ENCODE results near the gene AVPR2. TPM values are rescaled to one million over a fixed set of nuclear protein-coding genes. Genes with fewer than 3 reads are reported as not detected.

AVPR2 gene
- total RNA-seq, 1 donor from 2014 or later, result not detected

DNA sequence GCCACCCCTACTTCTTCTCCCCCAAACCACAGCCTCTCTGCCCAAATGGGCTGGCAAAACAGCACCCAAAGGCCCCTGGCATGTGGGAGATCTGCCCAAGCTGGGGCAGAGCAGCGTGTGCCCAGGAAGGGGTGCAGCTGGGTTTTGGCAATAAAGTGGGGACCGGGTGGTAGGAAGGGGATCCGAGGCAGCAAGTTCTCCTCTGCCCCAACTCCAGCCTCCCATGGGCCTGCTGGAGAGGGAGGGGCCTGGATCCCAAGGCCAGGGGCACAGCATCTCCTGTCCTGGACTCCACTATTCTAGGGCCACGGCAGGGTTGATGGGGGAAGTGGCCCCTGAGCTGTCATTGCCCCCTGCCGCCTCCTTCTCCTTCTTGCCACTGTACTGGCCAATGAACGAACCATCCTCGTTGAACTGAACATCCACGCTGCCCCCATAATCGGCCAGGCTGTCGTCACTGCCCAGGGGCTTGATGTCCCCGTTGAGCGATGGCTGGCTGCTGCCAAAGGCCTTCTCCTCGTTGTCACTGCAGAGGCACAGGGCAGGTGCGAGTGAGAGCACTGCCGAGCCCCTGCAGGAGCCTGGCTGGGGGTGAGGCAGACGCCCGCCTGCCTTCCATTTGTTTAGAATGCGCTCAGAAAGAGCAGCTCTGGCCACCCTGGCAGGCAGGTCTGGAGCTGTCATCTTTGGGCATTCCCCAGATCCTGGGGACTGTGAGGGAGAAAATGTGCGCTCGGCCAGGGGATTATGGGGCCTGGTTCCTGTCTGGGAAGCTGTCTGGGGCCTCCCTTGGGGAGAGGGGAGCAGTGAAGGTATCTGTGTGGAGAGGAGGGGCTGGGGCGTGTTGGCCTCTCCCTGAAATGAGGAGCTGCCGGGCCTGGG lies 41.9 kb upstream of the AVPR2 start:
- no peak for DNase-seq (ENCODE audit: low spot score in 2 of 2, unreplicated experiment in 2 of 2)
- H3K27me3 Mint-ChIP-seq (ENCODE audit: low read depth), result peaks cover 13% of the 10 kb centered on the region
- peaks cover 5% of the 10 kb centered on the region for H3K9me3 Mint-ChIP-seq
- no peak overlapping the region for H3K4me3 Mint-ChIP-seq
- peaks cover 6% of the 10 kb centered on the region for H3K4me1 Mint-ChIP-seq
- H3K36me3 Mint-ChIP-seq, result no peaks in the 10 kb centered on the region
- H3K27ac Mint-ChIP-seq, result no peak overlapping the region
- TF ChIP-seq, protein P1, sequence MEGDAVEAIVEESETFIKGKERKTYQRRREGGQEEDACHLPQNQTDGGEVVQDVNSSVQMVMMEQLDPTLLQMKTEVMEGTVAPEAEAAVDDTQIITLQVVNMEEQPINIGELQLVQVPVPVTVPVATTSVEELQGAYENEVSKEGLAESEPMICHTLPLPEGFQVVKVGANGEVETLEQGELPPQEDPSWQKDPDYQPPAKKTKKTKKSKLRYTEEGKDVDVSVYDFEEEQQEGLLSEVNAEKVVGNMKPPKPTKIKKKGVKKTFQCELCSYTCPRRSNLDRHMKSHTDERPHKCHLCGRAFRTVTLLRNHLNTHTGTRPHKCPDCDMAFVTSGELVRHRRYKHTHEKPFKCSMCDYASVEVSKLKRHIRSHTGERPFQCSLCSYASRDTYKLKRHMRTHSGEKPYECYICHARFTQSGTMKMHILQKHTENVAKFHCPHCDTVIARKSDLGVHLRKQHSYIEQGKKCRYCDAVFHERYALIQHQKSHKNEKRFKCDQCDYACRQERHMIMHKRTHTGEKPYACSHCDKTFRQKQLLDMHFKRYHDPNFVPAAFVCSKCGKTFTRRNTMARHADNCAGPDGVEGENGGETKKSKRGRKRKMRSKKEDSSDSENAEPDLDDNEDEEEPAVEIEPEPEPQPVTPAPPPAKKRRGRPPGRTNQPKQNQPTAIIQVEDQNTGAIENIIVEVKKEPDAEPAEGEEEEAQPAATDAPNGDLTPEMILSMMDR (IDR thresholded peaks at IDR 0.05; ENCODE audit: unreplicated experiment), result no peak

DNA sequence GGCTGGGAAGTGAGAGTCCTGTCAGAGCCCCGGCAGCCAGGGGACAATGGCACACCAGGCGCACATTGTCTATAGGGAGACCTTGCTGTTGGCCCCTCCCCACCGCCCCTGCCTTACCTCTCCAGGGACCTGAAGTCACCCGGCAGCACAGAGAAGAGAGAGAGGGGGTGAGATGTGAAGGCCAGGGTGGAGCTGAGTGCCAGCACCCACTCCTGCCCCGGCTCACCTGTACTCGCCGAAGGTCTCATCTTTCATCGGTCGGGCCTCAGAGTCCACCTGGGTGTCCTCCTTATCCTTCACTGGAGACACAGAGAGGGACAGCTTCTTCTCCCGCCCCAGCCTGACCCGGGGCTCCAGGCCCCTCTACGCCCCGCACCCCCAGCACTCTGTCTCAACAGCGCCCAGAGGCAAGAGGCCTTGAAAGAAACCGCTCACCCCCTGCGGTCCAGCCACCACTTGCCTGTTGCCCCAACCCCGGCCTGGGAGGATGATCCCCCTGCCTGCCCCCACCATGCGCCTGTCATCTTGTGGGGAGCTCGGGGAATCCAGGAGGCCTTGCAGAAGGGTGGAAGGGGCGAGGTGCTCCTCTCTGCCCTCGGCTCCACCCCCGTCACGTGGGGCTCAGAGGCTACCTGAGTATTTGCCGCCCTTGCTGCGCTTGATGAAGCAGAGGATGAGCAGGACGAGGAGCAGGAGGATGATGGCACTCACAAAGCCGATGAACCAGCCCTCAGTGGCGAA lies 41.1 kb upstream of the AVPR2 start:
- peaks cover 5% of the 10 kb centered on the region for H3K9me3 Mint-ChIP-seq
- peaks cover 12% of the 10 kb centered on the region for H3K27me3 Mint-ChIP-seq (ENCODE audit: low read depth)

DNA sequence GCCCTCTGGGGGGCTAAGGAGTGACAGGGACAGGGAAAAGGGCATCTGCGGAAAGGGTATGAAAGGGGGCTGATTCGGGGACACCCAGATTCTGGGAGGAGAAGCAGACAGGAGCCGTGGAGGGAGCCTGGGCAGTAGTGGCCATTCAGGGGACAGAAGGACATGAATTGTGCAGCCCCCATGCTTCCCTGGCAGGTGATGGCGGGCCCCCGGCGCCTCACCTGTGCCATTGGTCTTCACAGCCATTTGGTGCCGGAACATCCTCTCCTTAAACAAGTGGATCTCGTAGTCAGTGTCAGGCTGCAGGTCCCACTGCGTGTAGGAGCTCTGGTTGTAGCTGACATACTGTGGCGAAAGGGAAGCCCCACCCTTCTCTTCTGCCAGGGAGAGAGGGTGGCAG lies 40.4 kb upstream of the AVPR2 start:
- no peaks in the 10 kb centered on the region for H3K36me3 Mint-ChIP-seq
- no peak overlapping the region for H3K4me3 Mint-ChIP-seq
- peaks cover 6% of the 10 kb centered on the region for H3K4me1 Mint-ChIP-seq
- H3K27ac Mint-ChIP-seq, result no peak overlapping the region
- peaks cover 5% of the 10 kb centered on the region for H3K9me3 Mint-ChIP-seq
- DNase-seq (ENCODE audit: low spot score in 2 of 2, unreplicated experiment in 2 of 2), result no peak
- peaks cover 8% of the 10 kb centered on the region for H3K27me3 Mint-ChIP-seq (ENCODE audit: low read depth)
- TF ChIP-seq, protein P1 (IDR thresholded peaks at IDR 0.05; ENCODE audit: unreplicated experiment), result no peak

More for the DNA sequence above, 41.1 kb upstream of the AVPR2 start:
- Mint-ChIP-seq H3K4me1 (peaks cover 6% of the 10 kb centered on the region), H3K27ac (no peak overlapping the region), H3K4me3 (no peak overlapping the region), H3K36me3 (no peaks in the 10 kb centered on the region)
- TF ChIP-seq, protein P1 (IDR thresholded peaks at IDR 0.05; ENCODE audit: unreplicated experiment), result no peak
- no peak for DNase-seq (ENCODE audit: low spot score in 2 of 2, unreplicated experiment in 2 of 2)

DNA sequence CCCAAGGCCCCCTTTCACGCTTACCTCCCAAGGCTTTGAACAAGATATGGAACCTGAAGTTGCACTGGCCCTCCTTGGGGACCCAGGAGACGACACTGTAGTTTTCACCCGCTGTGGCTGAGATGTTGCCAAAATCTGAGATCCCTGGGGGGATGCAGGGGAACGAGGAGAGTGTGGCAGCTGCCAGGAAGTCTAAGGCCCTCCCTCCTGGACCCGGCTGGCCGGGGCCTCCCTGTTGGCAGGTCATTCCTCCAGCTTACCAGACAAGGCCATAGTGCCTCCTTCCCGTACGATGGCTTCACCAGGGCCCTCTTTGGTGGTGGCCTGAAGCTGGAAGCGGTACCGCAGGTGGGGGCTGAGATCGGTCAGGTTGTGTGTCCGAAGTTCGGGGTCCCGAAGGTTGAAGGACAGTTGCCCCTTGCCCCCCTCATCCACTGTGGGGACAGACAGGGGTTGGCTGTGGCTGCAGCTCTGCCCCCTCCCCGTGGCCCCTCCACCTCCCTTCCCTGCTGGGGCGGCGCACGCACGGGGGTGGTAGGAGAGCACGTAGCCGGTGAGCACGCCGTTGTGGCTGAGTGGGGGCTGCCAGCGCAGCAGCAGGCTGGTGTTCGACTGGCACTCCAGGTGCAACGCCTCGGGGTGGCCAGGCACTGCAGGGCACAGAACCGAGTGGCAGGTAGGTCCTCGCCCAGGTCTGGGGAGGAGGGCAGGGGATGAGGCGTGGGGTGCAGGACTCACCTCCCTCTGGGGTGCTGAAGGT lies 39.7 kb upstream of the AVPR2 start:
- peaks cover 6% of the 10 kb centered on the region for H3K4me1 Mint-ChIP-seq
- TF ChIP-seq, protein P1 (IDR thresholded peaks at IDR 0.05; ENCODE audit: unreplicated experiment), result no peak
- H3K27me3 Mint-ChIP-seq (ENCODE audit: low read depth), result peaks cover 4% of the 10 kb centered on the region
- DNase-seq (ENCODE audit: low spot score in 2 of 2, unreplicated experiment in 2 of 2), result no peak
- H3K4me3 Mint-ChIP-seq, result no peak overlapping the region
- H3K9me3 Mint-ChIP-seq, result peaks cover 5% of the 10 kb centered on the region
- no peak overlapping the region for H3K27ac Mint-ChIP-seq
- H3K36me3 Mint-ChIP-seq, result no peaks in the 10 kb centered on the region

DNA sequence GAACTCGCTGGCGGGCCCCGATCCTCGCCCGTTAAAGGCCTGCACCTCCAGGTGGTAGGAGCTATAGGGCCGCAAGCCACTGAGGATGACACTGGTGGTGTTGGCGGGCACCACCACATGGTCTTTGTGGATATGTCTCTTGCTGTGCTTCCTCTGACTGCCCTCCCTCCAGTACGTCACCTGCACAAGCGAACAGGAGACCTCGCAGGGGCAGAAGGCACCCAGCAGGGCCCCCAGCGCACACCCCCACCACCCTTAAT lies 39.2 kb upstream of the AVPR2 start:
- no peak overlapping the region for H3K4me3 Mint-ChIP-seq
- no peak for DNase-seq (ENCODE audit: low spot score in 2 of 2, unreplicated experiment in 2 of 2)
- H3K27me3 Mint-ChIP-seq (ENCODE audit: low read depth), result peaks cover 2% of the 10 kb centered on the region
- no peaks in the 10 kb centered on the region for H3K36me3 Mint-ChIP-seq
- TF ChIP-seq, protein P1 (IDR thresholded peaks at IDR 0.05; ENCODE audit: unreplicated experiment), result no peak
- H3K4me1 Mint-ChIP-seq, result peaks cover 6% of the 10 kb centered on the region
- H3K27ac Mint-ChIP-seq, result no peak overlapping the region
- H3K9me3 Mint-ChIP-seq, result peaks cover 5% of the 10 kb centered on the region
